ENCODE results near the gene ZNF384. TPM values are rescaled to one million over a fixed set of nuclear protein-coding genes. Genes with fewer than 3 reads are reported as not detected.

The ZNF384 gene
- 10 to 100 TPM; 23.8 to 33.3 TPM for total RNA-seq

DNA sequence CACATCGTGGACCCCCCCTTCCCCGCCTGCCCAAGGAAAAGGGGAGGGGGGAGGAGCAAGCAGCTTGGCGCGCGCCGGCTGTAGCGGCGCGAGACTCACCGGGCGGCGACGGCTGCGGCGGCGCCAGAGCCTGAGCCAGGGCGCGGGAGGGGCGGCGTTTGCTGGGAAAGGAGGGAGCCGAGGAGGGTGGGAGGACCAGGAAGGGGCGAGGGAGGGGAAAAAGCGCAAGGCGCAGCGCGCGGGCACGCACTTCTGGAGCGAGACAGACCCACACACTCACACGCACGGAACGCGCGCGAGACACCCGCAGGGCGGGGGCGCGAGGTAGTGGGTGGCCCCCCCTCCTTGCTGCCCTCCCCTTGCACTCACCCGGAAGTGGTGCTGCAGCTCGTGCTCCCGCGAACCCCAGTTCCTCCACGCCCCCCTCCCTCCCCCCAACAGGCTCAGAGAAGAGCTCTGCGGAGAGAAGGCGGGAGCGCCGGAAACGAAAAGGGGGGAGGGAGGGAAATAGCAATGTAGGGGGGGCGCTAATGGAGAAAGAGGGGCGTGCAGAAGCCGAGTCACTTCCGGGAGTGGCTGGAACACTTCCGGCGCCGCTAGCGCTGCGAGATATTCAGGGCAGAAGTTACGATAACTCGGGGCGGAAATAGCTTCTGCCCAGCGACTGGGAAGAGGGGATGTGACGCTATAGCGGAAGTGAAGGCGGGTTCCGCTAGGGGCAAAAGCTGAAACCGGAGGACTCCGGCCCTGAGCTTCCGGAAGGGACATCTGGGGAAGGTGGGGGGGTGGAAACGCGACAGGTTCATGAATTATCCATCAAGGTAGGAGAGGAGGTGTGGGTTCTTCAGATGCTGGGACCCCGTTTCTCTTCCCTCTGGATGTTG lies at the start of gene ZNF384:
Gene ZNF384 (minus strand): TSS at position 377 of the 884 bp plus-strand sequence. CDS start 9,855 bp downstream, outside the sequence.
- Histone ChIP-seq H3K9me3 (no peaks in the 10 kb centered on the region), H3K27me3 (no peaks in the 10 kb centered on the region), H3K4me1 (peaks cover 0 to 40% of the 10 kb centered on the region in 2 donors), H3K36me3 (no peaks in the 10 kb centered on the region), H3K4me3 (peak within 1 kb of the TSS; percentile 80 to 91), H3K27ac (peak within 1 kb of the TSS; percentile 95 to 97)
- DNase-seq (ENCODE audit: low spot score): peak; percentile 98
- TF ChIP-seq, protein P1, sequence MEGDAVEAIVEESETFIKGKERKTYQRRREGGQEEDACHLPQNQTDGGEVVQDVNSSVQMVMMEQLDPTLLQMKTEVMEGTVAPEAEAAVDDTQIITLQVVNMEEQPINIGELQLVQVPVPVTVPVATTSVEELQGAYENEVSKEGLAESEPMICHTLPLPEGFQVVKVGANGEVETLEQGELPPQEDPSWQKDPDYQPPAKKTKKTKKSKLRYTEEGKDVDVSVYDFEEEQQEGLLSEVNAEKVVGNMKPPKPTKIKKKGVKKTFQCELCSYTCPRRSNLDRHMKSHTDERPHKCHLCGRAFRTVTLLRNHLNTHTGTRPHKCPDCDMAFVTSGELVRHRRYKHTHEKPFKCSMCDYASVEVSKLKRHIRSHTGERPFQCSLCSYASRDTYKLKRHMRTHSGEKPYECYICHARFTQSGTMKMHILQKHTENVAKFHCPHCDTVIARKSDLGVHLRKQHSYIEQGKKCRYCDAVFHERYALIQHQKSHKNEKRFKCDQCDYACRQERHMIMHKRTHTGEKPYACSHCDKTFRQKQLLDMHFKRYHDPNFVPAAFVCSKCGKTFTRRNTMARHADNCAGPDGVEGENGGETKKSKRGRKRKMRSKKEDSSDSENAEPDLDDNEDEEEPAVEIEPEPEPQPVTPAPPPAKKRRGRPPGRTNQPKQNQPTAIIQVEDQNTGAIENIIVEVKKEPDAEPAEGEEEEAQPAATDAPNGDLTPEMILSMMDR (IDR thresholded peaks at IDR 0.05): peak in 1 of 2 donors; percentile 18

DNA sequence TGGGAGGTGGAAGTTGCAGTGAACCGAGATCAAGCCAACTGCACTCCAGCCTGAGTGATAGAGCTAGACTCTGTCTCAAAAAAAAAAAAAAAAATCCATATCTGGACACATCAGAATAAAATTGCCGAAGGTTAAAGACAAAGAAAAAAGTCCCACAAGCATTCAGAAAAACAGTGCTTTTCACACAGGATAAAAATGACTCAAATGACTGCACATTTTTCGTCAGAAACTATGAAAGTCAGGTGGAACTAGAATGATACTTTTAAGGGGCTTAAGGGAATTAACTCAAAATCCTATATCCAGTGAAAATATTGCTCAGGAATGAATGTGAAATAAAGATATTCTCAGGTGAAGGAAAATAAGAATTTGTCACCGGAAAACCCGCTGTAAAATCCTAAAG lies 47.6 kb upstream of the ZNF384 start:
- no peak for DNase-seq (ENCODE audit: low spot score)
- no peak overlapping the region for H3K4me3 ChIP-seq
- H3K27me3 ChIP-seq: no peaks in the 10 kb centered on the region
- peaks cover 0 to 5% of the 10 kb centered on the region in 2 donors for H3K4me1 ChIP-seq
- H3K27ac ChIP-seq: no peak overlapping the region
- peaks cover 3% of the 10 kb centered on the region for H3K36me3 ChIP-seq
- TF ChIP-seq, protein P1 (IDR thresholded peaks at IDR 0.05): no peak
- no peaks in the 10 kb centered on the region for H3K9me3 ChIP-seq

DNA sequence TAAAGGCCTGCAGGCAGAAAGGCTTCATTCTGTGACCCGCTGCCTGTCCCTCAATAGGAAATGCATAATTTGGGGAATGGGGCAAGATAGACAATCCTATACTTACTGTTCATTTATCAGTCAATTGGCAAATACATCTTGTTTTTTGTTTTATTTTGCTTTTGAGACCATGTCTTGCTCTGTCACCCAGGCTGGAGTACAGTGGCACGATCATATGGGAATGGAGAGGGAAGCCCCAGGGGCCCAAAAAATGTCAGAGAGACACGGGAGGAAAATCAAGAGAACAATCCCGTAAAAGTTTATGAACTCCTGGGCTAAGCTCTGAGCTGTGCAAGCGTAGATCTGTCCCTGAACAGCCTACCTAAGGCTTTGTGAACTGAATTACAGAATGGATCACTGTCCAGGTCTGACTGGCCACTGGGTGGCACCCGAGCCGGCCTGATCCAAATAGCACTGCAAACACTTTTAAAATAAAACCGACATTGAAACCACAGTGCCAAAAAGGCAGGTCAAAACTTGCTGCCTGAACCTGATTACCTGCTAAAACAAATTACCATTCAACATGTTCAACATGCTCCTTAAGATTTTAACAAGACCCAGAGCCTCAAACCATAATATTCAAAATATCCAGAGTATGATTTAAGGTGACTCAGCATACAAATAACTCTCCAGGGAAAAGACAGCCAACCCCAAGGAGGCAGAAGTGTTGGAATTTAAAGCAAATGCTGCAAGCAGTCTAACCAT lies 46.4 kb upstream of the ZNF384 start:
- peak overlapping the region; percentile 0 to 7 for H3K27ac ChIP-seq
- H3K4me3 ChIP-seq: no peak overlapping the region
- no peaks in the 10 kb centered on the region for H3K9me3 ChIP-seq
- no peaks in the 10 kb centered on the region for H3K27me3 ChIP-seq
- peaks cover 14% of the 10 kb centered on the region for H3K36me3 ChIP-seq
- DNase-seq (ENCODE audit: low spot score): peak; percentile 70
- TF ChIP-seq, protein P1 (IDR thresholded peaks at IDR 0.05): peak; percentile 53 to 78
- H3K4me1 ChIP-seq: peaks cover 0 to 5% of the 10 kb centered on the region in 2 donors

DNA sequence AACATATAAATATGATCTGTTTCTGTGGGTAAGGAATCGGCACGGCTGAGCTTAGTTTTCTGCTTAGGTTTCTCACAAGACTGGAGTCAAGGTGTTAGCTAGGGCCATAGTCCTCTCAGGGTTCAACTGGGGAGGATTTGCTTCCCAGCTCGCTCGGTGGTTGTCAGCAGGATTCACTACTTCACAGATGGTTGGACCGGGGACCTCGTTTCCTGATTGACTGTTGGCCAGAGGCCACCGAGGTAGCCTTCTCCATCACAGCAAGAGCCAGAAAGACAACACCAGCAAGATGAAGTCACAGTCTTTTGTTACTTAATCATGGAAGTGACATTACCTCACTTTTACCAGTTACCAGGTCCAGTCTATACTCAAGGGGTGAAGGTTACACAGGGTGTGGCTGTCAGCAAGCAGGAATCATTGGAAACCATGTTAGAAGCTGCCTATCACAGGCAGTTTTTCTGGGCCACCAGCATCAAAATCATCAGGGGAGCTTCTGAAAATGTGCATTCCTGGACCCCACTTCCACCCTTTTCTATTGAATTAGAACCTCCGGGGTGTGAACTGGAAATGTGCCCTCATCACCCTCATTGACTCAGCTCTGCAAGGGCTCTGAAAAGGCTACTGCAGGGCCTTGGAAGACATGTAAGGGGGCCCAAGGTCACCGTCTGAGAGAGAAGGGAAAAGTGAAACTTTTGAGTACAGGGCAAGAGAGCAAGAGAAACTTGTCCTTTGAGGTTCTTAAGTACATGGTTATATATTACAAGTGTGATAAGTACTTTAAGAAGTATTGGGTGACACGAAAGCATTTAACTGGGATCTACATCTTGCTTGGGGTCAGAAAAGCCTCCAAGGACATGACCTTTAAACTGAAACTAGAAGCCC lies 45.6 kb upstream of the ZNF384 start:
- no peaks in the 10 kb centered on the region for H3K9me3 ChIP-seq
- no peak for DNase-seq (ENCODE audit: low spot score)
- H3K4me1 ChIP-seq: peaks cover 0 to 5% of the 10 kb centered on the region in 2 donors
- TF ChIP-seq, protein P1 (IDR thresholded peaks at IDR 0.05): no peak
- H3K36me3 ChIP-seq: peaks cover 23% of the 10 kb centered on the region
- H3K4me3 ChIP-seq: no peak overlapping the region
- no peak overlapping the region for H3K27ac ChIP-seq
- no peaks in the 10 kb centered on the region for H3K27me3 ChIP-seq

DNA sequence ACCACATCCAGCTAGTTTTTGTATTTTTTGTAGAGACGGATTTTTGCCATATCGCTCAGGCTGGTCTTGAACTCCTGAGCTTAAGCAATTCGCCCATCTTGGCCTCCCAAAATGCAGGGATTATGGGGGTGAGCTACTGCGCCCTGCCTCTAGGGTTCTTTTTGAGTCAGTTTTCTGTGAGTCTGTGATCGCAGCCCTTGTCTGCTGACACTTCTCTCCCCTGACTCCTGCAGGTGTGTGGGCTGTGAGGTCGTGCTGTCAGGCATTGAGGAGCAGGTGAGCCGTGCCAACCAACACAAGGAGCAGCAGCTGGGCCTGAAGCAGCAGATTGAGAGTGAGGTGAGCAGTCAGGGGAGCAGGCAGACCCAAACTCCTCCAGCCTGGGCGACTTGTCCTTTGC lies 41.0 kb upstream of the ZNF384 start:
- Histone ChIP-seq H3K36me3 (peaks cover 46% of the 10 kb centered on the region), H3K27me3 (no peaks in the 10 kb centered on the region), H3K4me3 (no peak overlapping the region), H3K27ac (no peak overlapping the region), H3K9me3 (no peaks in the 10 kb centered on the region), H3K4me1 (peaks cover 0 to 5% of the 10 kb centered on the region in 2 donors)
- DNase-seq (ENCODE audit: low spot score): no peak
- TF ChIP-seq, protein P1 (IDR thresholded peaks at IDR 0.05): no peak

Measured in right atrium auricular region (tissue), 2 donors.